Caco-2 (cell line): ENCODE results near the gene NSMCE3. TPM values are rescaled to one million over a fixed set of nuclear protein-coding genes. Genes with fewer than 3 reads are reported as not detected.

Experiments used
- BruUV-seq: library from RNA; stranded (reverse); fragments of 400-500 nt; replicated peaks from 2 replicates; lab custom pipeline; 2021; lab: Mats Ljungman, UMichigan
- CTCF ChIA-PET: fragments of 300-600 bp; sonication (Branson Sonifier 250); formaldehyde crosslinking; loops from one replicate; lab custom pipeline; 2022; ENCODE audit warnings: antibody characterized with exemption; lab: Charles Lee
- POLR2A ChIA-PET: fragments of 300-600 bp; sonication (Branson Sonifier 250); formaldehyde crosslinking; loops from one replicate; lab custom pipeline; 2022; ENCODE audit warnings: antibody characterized with exemption; lab: Charles Lee
- DNase-seq, 2 experiments: peaks; one replicate each; pipeline versions ENCODE4 v3.0.0 to v3.0.0-alpha.2; 2020 to 2022
- H3K27me3 ChIP-seq: replicated peaks from 2 replicates; pipeline ENCODE4 v1.6.0; 2011; ENCODE audit warnings: low read length; ENCODE audit not compliant: control insufficient read depth, insufficient read depth
- H3K36me3 ChIP-seq: 2 replicates; pipeline ENCODE4 v1.5.1; 2011; ENCODE audit warnings: low read length; ENCODE audit not compliant: control insufficient read depth, insufficient read depth
- H3K4me1 ChIP-seq: fragments of 250-450 bp; sonication (Bioruptor Pico); 2 replicates; pipeline ENCODE4 v1.5.1; 2020; ENCODE audit warnings: mild to moderate bottlenecking
- H3K4me3 ChIP-seq: 2 replicates; pipeline ENCODE4 v1.5.1; 2011; ENCODE audit warnings: low read depth, mild to moderate bottlenecking, control low read depth, low read length
- H3K9me3 ChIP-seq: fragments of 250-450 bp; sonication (Bioruptor Pico); 2 replicates; pipeline ENCODE4 v1.5.1; 2020; ENCODE audit warnings: mild to moderate bottlenecking, moderate library complexity
- H3K27ac Mint-ChIP-seq: one replicate; pipeline ENCODE4 v1.8.0; 2022; ENCODE audit warnings: mixed read lengths; ENCODE audit not compliant: unreplicated experiment
- H3K27me3 Mint-ChIP-seq: one replicate; pipeline ENCODE4 v1.8.0; 2022; ENCODE audit warnings: mixed read lengths; ENCODE audit not compliant: insufficient read depth, unreplicated experiment
- H3K36me3 Mint-ChIP-seq: one replicate; pipeline ENCODE4 v1.8.0; 2022; ENCODE audit warnings: mild to moderate bottlenecking, mixed read lengths; ENCODE audit not compliant: insufficient read depth, unreplicated experiment
- H3K4me1 Mint-ChIP-seq: one replicate; pipeline ENCODE4 v1.8.0; 2022; ENCODE audit warnings: low read depth, mixed read lengths; ENCODE audit not compliant: unreplicated experiment
- H3K4me3 Mint-ChIP-seq: one replicate; pipeline ENCODE4 v1.8.0; 2022; ENCODE audit warnings: mild to moderate bottlenecking, moderate library complexity, mixed read lengths; ENCODE audit not compliant: unreplicated experiment
- H3K9me3 Mint-ChIP-seq: one replicate; pipeline ENCODE4 v1.8.0; 2022; ENCODE audit warnings: mixed read lengths; ENCODE audit not compliant: unreplicated experiment
- intact Hi-C: fragments of 100-400 bp; cut with micrococcal nuclease; formaldehyde crosslinking; loops from one replicate; pipeline ENCODE4 v1.10.0; 2022; ENCODE audit not compliant: unreplicated experiment
- total RNA-seq: library from RNA; stranded (reverse); gene quantifications from 2 replicates; pipeline ENCODE4 v1.2.3, GENCODE V29; 2022
- TF ChIP-seq, protein P1 (sequence below), 2 experiments: fragments of 200-600 bp in 1 of 2; IDR thresholded peaks; 1 replicate in 1 of 2; 2 replicates in 1 of 2; pipeline versions ENCODE4 v1.5.1 to v1.8.0; 2011 to 2022; ENCODE audit warnings: antibody characterized with exemption in 1 of 2, control low read depth in 1 of 2, inconsistent platforms in 1 of 2, low read depth in 1 of 2, low read length in 1 of 2, mild to moderate bottlenecking in 1 of 2, moderate library complexity in 1 of 2; ENCODE audit not compliant: insufficient read depth in 1 of 2, severe bottlenecking in 1 of 2, unreplicated experiment in 1 of 2

NSMCE3 gene
- total RNA-seq, 1 experiment from 2014 or later: 7.8 TPM

GRCh38 chr15:29244544-29244943 is 25.1 kb downstream of the NSMCE3 start:
- no TSS peak for BruUV-seq
- TF ChIP-seq, protein P1, sequence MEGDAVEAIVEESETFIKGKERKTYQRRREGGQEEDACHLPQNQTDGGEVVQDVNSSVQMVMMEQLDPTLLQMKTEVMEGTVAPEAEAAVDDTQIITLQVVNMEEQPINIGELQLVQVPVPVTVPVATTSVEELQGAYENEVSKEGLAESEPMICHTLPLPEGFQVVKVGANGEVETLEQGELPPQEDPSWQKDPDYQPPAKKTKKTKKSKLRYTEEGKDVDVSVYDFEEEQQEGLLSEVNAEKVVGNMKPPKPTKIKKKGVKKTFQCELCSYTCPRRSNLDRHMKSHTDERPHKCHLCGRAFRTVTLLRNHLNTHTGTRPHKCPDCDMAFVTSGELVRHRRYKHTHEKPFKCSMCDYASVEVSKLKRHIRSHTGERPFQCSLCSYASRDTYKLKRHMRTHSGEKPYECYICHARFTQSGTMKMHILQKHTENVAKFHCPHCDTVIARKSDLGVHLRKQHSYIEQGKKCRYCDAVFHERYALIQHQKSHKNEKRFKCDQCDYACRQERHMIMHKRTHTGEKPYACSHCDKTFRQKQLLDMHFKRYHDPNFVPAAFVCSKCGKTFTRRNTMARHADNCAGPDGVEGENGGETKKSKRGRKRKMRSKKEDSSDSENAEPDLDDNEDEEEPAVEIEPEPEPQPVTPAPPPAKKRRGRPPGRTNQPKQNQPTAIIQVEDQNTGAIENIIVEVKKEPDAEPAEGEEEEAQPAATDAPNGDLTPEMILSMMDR (IDR thresholded peaks at IDR 0.05; ENCODE audit: insufficient read depth in 1 of 2, low read depth in 1 of 2, low read length in 1 of 2, severe bottlenecking in 1 of 2, unreplicated experiment in 1 of 2): no peak

DNA sequence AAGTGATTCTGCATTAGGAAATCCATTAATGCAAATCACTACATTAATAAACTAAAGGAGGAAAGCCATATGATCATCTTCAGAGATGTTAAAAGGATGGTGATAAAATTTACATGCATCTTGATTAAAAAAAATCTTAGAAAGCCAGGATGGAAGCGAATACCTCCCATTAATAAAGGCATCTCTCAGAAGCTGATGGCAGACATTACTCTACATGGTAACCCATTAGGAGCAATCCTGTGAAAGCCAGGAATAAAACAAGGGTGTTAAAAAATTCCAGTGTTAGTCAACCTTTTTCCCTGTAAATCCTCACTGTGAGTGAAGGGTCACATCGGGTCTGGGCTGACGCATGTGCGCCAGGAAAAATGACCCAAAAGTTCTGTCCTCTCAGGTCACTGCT is 25.5 kb downstream of the NSMCE3 start:
- no peak overlapping the region for H3K4me3 ChIP-seq
- no peak overlapping the region for H3K27ac Mint-ChIP-seq
- no peaks in the 10 kb centered on the region; the same call in 1 of the 2 replicates for H3K9me3 ChIP-seq
- intact Hi-C loops: no loop called here
- DNase-seq: no peak
- TF ChIP-seq, protein P1 (IDR thresholded peaks at IDR 0.05; ENCODE audit: insufficient read depth in 1 of 2, low read depth in 1 of 2, low read length in 1 of 2, severe bottlenecking in 1 of 2, unreplicated experiment in 1 of 2): no peak
- no peaks in the 10 kb centered on the region for H3K27me3 ChIP-seq
- H3K4me3 Mint-ChIP-seq: no peak overlapping the region
- CTCF ChIA-PET: no interaction called here
- peaks cover 3% of the 10 kb centered on the region for H3K27me3 Mint-ChIP-seq
- no peaks in the 10 kb centered on the region for H3K9me3 Mint-ChIP-seq
- BruUV-seq: no TSS peak
- H3K36me3 ChIP-seq: no peaks in the 10 kb centered on the region
- POLR2A ChIA-PET: no interaction called here
- no peaks in the 10 kb centered on the region for H3K4me1 Mint-ChIP-seq
- H3K4me1 ChIP-seq: no peaks in the 10 kb centered on the region
- no peaks in the 10 kb centered on the region for H3K36me3 Mint-ChIP-seq

More at GRCh38 chr15:29244544-29244943, 25.1 kb downstream of the NSMCE3 start:
- Mint-ChIP-seq H3K36me3 (no peaks in the 10 kb centered on the region), H3K9me3 (no peaks in the 10 kb centered on the region), H3K4me1 (no peaks in the 10 kb centered on the region), H3K27me3 (peaks cover 3% of the 10 kb centered on the region), H3K4me3 (no peak overlapping the region), H3K27ac (no peak overlapping the region)
- H3K4me3 ChIP-seq: no peak overlapping the region
- no peaks in the 10 kb centered on the region for H3K27me3 ChIP-seq
- no peaks in the 10 kb centered on the region for H3K4me1 ChIP-seq
- intact Hi-C loops: no loop called here
- ChIA-PET CTCF (no interaction called here), POLR2A (no interaction called here)
- no peaks in the 10 kb centered on the region; the same call in 1 of the 2 replicates for H3K9me3 ChIP-seq
- H3K36me3 ChIP-seq: no peaks in the 10 kb centered on the region
- DNase-seq: no peak

DNA sequence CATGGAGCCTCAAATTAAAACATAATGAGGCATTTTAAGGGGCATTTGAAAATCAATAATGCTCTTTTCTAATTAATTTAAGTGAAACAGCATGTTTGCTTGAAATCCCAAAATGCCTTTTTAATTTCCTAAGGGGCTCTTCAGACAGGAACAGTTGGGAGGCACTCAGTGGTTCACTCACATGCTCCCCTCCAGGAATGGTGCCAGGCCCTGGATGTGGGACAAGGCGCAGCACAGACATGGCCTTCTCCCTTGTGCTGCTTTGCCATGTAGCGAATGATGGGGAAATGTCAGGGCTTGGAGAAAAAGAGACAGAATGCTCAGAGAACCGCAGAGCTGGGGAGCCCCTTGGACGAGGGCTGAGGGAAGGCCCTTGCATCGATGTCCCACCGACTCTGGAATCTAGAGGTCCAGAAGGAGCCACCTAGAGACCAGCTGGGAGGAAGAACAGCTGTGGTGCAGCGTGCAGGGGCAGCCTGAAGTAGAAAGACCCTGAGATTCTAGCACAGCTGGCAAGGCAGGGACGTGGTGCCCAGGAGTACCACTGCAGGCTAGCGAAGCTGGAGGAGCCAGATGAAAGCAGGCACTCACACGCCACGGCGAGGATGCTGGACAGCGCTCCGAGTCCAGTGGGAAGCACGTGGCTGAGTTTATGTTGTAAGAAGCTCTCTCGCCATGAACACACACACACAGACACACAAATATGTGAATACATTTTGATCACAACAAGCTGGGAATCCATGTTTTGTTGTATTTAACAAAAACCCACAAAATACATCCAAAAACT is 27.0 kb downstream of the NSMCE3 start:
- ChIA-PET POLR2A (no interaction called here), CTCF (no interaction called here)
- Mint-ChIP-seq H3K27me3 (peaks cover 3% of the 10 kb centered on the region), H3K4me3 (no peak overlapping the region), H3K27ac (no peak overlapping the region), H3K36me3 (no peaks in the 10 kb centered on the region), H3K9me3 (no peaks in the 10 kb centered on the region), H3K4me1 (no peaks in the 10 kb centered on the region)
- no peaks in the 10 kb centered on the region for H3K4me1 ChIP-seq
- no peak overlapping the region for H3K4me3 ChIP-seq
- intact Hi-C loops: no loop called here
- no peaks in the 10 kb centered on the region; the same call in 1 of the 2 replicates for H3K9me3 ChIP-seq
- H3K36me3 ChIP-seq: no peaks in the 10 kb centered on the region
- TF ChIP-seq, protein P1 (IDR thresholded peaks at IDR 0.05; ENCODE audit: insufficient read depth in 1 of 2, low read depth in 1 of 2, low read length in 1 of 2, severe bottlenecking in 1 of 2, unreplicated experiment in 1 of 2): no peak
- no TSS peak for BruUV-seq
- no peak for DNase-seq
- no peaks in the 10 kb centered on the region for H3K27me3 ChIP-seq
